GM18498 (cell line): Measurements from ENCODE around the gene APPL2.

Experiments used
- ATAC-seq: cut with Tn5 transposase; IDR thresholded peaks from one replicate; pipeline ENCODE4 v1.9.1; 2021; ENCODE audit warnings: mild to moderate bottlenecking, moderate library complexity; ENCODE audit not compliant: unreplicated experiment

Gene APPL2, protein sequence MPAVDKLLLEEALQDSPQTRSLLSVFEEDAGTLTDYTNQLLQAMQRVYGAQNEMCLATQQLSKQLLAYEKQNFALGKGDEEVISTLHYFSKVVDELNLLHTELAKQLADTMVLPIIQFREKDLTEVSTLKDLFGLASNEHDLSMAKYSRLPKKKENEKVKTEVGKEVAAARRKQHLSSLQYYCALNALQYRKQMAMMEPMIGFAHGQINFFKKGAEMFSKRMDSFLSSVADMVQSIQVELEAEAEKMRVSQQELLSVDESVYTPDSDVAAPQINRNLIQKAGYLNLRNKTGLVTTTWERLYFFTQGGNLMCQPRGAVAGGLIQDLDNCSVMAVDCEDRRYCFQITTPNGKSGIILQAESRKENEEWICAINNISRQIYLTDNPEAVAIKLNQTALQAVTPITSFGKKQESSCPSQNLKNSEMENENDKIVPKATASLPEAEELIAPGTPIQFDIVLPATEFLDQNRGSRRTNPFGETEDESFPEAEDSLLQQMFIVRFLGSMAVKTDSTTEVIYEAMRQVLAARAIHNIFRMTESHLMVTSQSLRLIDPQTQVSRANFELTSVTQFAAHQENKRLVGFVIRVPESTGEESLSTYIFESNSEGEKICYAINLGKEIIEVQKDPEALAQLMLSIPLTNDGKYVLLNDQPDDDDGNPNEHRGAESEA

DNA sequence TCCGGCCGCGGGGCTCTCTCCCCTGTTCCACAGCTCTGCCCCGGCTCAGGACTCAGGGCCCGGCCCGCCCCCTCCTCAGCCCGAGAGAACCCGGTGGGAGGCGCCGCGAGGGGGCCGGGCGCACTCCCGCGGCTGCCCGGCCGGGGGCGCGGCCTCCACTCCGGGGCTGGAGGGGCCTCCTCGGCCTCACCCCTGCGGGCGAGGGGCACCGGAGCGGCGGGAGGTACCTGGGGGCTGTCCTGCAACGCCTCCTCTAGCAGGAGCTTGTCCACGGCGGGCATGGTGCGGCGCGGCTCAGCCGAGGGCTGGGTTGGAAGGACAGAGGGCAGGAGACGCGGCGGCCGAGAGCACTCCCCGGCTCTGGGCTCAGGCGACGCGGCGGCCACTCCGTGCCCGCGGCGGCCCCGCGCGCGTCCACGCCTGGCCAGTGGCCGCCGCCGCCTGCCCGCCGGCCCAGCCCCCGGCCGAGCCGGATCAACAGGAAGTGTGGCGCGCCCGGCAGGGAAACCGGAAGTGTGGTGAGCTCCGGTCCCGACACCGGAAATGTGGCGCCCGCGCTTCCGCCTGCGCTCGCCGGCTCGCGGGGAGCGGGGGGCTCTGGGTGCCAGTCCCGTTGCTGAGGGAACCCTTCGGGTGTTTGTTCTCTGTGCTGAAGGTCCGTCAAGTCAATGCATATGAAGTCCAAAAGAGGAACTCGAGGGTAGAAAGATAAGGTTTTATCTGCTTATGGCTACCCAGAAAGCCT lies at the start of gene APPL2:
Gene APPL2, minus strand, starts transcription at position 443 of the 745 bp plus-strand sequence. Its CDS starts 162 bp downstream, at position 281.
- ATAC-seq, result peak; percentile 89

DNA sequence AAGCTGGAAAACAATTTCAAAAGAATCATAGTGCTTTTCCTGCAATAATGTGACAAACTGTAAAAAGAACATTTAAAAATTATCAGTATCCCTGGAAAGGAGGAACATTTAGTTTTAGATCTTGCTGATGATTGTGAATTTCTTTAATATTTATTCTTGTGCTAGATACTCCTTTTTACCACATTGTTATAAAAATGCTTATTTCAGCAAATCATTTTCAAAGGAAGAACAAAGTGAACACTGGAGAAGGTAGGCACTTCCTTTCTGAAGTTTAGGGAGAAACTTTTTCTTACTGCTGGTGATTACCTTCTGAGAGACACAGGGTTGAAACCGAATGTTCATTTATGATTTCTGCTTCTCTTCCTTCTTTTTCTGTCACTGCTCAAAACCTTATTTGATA lies 49.4 kb upstream of the APPL2 start:
- no peak for ATAC-seq

DNA sequence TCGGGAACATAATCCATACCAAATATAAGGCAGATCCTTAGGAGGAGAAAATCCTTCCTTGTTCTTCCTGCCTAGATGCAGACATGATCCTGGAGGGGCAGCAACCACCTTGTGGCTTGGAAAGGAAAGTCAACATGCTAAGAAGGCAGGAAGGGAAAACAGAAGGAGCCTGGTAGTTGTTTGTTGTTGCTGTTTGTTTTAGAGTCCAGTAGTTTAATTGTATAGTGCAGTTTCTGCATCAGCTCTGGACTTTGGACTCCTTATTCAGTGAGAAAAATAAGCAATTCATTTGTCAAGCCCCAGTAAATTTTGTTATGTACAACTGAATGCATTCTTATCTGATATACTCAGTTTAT lies 45.7 kb upstream of the APPL2 start:
- ATAC-seq, result no peak

DNA sequence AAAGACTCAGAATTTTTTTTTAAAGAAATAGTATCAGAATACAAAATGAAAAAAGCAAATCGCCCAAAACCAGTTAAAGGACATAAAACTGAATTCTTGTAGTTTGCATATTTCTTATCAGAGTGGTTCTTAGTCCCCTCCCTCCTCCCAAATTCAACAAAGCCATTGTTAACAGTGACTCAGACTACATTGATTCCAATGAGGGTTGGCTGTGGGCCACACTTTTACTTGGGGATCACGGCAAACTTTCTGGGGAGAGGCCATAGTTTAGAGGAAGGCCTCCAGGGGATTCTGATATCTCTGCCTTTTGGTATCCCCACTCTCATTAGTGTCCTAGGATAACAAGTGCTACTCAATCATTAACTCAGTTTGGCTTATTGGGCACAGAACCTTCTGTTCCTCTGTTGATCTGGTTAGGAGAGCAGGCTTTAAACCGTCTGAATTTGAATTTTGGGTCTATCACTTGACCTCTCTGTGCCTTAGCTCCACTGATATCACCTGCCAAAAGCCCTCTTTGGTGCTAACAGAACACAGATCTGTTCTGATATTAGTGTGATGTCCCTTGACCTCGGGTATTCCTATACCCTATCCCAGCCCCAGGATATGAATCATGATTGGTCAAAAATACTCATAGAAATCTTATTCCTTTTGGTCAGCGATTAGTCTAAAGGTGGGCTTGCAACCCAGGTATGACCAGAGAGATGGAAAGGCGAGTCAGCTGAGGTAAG lies 45.2 kb upstream of the APPL2 start:
- no peak for ATAC-seq

DNA sequence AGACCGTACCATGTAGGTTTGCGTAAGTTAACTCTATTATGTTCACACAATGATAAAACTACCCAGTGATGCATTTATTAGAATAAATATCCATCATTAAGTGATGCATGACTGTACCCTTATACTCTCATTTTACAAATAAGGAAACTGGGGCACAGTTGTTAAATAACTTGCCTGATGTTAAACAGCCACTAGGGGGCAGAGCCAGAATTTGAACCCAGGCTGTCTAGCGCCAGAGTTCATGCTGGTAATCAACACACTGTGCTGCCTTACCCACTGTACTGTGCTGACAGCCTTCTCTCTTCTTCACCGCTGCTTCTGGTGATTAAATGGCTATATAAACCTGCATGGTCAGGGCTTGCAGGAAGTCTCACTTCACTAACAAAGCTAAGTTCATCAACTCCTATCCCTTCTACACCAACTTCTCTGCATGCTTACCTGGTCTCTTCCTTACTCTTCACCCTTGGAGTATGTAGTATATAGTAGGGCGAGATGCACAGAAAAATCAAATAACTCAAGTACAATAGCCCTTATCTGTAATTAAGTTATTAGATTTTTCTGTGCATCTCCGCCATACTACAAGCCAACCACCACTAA lies 43.6 kb upstream of the APPL2 start:
- ATAC-seq, result peak; percentile 65

DNA sequence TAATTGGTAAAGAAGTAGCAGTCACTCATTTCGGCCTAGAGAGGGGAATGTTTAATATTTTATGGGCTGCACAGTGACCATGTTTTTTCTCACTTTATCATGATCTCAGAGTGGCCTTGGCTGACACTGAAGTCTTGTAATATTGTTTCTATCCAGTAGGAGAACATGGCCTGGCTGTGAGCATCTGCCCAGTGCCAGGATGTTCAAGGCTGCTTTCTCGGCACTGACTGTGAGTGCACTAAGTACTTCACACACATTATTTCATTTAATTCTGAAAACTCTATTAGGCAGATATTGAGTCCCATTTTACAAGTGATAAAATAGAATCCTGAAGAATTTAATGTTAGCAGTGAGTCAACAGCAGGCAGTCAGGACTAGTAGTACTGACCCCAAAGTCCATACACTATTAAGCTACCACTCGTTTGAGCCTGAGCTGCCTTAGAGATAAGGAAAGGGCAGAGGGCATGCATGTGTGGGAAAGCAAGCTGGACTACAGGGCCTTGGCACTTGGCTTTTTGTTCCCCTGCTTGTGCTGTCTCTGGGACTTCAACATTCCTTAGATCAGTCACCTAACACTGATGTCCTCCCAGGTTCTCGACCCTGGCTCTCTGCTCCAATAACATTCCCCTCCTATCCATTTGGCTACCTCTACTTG lies 42.2 kb upstream of the APPL2 start:
- no peak for ATAC-seq

DNA sequence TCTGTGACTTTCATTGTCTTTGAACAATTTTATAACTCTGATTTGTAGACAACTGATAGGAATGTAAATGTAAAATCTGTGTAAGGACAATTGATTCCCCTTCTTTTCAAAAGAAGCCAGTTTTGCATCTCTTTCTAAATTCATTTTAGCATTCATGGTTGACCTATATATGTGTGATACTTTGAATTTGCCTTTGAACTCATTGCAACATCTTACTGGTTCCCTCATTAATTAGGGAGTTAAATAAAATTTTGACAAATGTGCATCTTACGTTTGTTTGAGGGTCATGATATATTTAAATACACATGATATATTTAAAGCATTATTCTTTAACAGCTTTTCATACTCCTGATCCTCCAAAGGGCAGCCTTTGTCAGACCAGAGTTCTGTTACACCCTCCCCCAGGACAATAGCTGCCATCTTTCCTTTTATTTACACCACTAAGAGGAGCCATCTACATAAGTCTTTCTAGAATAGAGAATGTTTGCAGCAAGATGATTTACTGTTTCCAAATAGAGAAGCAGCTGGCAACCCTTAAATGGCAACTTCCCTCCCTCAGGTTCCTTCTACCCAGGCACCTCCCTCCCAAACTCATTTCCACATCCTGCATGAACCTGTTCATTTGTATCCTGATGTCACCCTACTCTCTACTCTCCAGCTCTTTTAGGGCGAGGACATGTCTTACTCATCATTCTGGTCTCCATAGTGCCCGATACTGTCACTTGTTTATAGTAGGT lies 40.2 kb upstream of the APPL2 start:
- no peak for ATAC-seq

DNA sequence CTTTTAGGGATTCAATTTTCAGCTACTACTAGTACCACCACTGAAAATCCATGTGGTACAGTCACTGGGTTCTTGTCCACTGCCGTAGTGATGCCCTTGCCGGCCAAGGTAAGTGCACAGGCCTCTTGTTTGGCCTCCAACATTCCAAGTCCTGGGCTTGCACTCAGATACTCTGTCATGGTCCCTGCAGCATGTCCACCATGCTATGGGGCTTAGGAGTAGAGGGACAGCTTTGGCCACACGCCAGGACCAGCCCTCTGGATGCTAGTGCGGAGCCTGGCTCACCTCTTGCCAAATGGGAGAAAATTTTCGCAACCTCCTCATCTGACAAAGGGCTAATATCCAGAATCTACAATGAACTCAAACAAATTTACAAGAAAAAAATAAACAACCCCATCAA lies 38.6 kb upstream of the APPL2 start:
- ATAC-seq, result no peak

DNA sequence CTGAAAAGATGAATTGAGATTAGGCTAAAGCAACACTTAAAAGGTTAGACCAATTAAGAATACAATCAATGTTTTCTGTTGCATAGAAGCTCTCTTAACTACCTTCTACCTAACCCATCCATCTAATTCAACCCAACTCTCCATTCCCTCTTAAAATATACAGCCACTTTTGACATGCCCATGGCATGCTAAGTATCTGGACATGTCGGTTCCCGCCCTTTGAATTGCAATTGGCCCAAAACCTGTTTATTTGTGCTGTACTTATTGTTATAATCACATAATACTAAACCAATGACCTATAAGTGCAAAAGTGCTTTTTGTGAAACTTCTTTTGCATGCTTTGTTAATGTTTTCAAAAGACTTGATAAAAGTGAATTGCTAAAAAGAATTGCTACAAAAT lies 37.6 kb upstream of the APPL2 start:
- no peak for ATAC-seq

DNA sequence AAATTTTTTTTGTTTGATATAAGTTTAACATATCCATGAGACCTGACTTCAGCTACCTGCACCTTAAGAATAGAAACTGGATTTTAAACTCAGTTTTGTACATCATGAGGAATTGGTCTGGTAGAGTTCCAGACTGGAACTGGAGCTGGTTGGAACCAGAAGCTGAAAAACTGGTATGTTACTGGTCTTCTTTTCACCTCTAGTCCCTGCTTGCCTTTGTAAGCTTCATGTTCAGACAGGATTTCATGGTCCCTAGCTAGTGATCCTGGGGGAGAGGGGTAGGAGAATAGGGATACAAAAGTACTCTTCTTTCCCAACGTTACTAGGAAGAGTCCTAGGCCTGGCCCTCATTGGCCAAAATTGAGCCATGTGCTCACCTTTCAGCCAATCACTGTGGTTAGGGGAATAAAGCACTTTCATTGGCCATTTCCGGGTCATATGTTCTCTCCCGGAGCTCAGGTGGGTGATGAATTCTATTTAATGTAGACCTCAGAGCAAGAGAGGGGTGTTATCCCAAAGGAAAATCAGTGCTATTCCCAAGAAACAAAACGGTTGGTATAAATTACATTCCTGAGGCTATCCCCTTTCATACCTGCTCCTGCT lies 36.9 kb upstream of the APPL2 start:
- no peak for ATAC-seq

DNA sequence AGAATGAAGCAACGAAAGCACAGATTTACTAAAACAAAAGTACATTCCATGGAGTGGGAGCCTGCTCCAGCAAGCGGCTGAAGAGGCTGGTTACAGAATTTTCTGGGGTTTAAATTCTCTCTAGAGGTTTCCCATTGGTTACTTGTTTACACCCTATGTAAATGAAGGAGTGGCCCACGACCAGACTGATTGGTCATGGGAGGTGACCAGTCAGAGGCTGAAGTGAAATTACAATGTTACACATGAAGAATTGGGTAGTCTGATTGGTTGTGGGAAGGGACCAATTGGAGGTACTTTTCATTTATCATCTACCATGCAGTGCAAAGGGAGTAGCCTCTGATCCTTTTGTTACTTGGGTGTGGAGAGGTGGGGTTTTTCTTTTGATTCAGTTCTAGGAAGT lies 36.2 kb upstream of the APPL2 start:
- ATAC-seq, result no peak

DNA sequence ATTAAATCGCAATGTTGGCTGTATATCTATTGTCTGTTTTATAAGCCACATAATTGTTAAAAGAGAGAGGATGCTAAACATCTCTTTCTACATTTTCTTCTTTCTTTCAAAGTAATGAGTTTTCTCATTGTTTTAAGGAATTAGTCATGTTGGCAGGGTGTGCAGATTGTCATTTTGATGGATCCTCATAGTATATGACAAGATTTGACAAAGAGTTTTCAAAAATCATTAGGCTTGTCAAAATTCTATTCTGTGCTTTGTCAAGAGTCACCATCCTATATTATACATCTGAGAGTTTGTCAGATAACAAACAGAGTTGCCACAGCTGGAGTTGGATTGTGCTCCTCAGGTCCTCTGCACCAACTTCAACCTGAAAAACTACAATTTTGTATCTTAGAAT lies 35.4 kb upstream of the APPL2 start:
- ATAC-seq, result no peak

DNA sequence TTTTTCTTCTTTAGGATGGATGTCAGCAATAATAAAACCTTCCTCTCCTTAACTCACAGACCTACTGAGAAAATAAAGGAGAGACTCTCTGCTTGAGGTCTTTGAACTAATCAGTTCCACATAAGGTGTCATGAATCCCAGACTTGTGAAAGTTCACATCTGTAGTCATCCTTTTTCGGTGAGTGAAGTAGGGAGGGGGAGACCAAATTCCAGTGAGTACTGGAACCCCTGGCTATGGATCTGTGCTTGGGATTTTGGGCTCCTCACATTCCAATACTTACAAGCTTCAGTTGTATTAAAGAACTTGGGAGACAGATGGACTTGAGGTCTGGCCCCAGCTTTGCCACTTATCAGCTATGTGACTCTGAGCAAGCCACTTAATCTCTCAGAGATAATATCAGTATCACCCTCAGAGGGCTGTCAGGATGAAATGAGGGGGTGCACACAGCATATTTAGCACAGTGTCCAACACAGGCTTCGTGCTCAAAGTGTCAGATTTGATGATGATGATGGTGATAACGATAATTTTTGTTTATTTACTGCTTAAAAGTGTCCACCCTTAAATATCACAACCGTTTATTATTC lies 34.8 kb upstream of the APPL2 start:
- no peak for ATAC-seq

DNA sequence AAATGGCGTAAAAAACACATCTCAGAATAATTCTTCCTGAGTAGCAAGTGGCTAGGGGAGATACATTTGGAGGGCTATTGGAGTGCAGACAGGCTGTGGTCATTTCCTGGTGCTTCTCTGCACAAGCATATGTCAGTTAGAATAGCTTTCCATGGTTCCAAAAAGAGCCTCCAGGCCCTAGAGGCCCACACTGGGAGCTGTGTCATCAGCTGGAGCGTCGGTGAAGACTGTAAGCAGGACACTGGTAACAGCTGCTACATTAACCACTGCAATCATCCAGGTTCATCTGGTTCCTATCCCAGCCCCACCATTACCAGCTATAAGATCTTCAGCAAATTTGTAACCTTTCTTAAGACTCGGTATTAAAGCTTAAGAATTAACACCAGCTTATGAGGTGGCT lies 31.7 kb upstream of the APPL2 start:
- no peak for ATAC-seq

DNA sequence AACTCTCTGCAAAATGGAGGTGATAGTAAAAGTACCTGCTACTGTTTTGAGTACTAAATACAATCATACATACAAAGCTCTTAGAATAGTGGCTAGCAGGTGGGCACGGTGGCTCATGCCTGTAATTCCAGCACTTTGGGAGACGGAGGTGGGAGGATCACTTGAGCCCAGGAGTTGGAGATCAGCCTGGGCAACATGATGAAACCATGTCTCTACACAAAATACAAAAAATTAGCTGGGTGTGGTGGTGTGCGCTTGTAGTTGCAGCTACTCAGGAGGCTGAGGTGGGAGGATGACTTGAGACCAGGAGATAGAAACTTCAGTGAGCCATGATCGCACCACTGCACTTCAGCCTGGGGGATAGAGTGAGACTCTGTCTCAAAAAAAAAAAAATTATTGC lies 28.8 kb upstream of the APPL2 start:
- ATAC-seq, result no peak

DNA sequence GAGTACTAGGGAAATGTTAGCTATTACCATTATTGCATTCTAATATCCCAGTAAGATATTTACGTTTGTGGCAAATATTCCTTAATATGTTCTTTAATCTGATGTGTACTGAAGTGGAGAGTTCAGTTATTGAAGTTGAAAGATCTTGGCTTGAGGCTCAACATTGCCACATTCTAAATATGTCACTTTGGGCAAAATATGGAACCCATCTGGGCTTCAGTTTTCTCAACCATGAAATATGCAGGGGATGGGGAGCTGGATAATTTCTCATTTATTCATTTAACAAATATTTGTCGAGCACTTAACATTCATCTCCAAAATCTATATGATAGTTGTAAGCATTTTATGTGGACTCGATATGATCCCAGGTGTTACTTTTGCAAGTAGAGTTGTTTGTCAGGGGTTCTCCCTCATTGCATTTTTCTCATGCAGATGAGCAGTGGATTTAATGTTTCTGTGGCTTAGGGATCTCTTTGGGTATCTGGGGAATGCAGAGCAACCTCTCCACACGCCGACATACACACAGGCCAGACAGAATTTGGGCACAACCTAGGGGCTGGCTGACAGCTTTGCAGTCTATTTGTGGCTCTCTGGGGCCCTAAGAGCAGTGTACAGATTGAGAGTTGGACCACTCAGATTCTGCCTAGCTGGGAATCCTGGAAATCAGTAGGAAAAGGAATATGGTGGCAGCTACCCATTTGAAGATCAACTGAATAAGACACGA lies 26.6 kb upstream of the APPL2 start:
- no peak for ATAC-seq

DNA sequence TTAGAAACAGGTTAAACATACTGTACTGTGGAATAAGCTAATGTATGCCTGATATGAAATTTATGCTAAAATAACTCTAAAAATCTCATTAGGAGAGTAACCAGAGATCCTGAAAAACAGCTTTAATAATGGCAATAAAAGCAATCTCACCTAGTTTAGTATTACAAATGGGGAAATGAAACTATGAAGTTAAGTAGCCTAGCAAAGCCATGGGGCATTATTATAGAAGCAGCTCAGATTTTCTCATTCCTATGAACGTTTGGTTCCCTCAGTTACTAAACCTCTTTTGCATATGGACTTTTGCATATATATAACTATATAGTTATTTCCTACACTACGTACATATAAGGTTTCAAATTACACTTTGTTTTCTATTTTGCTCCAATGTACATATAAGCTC lies 25.0 kb upstream of the APPL2 start:
- peak; percentile 51 for ATAC-seq

DNA sequence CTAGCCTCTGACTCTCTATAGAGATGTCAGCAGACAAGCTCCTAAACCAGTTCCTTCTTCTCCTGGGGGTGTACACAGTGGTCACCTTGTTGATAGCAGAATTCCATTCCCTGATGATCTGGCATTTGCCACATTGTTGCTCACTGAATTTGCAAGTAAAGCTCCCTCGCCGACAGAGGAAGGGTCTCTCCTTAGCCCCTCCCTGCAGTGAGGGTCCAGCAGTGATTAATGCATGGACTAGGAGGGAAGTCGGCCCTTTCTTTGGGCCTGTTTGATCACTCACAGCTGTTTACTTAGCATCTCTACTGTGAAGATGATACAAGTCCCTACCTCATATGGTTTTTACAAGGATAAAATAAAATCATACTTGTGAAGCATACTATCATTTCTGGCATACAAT lies 23.3 kb upstream of the APPL2 start:
- ATAC-seq, result no peak
